Pancreas (tissue), 10 donors: ENCODE data around the gene TSSC4. TPM values are rescaled to one million over a fixed set of nuclear protein-coding genes. Genes with fewer than 3 reads are reported as not detected.

Experiments used
- ATAC-seq, 4 donors: fragments of 200-7000 bp; cut with Tn5 transposase; one replicate each; pipeline versions ENCODE4 v1.8.0 to v1.9.1; 2020; ENCODE audit warnings: mild to moderate bottlenecking in 4 of 4, moderate library complexity in 4 of 4
- DNase-seq, 6 donors: peaks; one replicate each; pipeline ENCODE4 v3.0.0-alpha.2; 2020
- FAIRE-seq: peaks from 2 replicates; lab custom pipeline; 2012; peaks lifted over from hg19 to GRCh38; lab: Jason Lieb, UNC
- H3K27ac ChIP-seq, 4 donors: fragments of 200-600 bp; sonication (generic); 1 replicate in 3 of 4; 2 replicates in 1 of 4; pipeline versions ENCODE4 v1.5.0 to v1.8.0; 2020
- H3K27me3 ChIP-seq, 4 donors: fragments of 200-600 bp; one replicate each; pipeline ENCODE4 v1.8.0; 2021
- H3K36me3 ChIP-seq, 3 donors: fragments of 200-600 bp; sonication (generic) in 1 of 3; one replicate each; pipeline versions ENCODE4 v1.5.0 to v1.8.0; 2020 to 2021
- H3K4me1 ChIP-seq, 3 donors: fragments of 200-600 bp; one replicate each; pipeline ENCODE4 v1.8.0; 2021
- H3K4me3 ChIP-seq, 4 donors: fragments of 200-600 bp; sonication (generic) in 2 of 4; one replicate each; pipeline versions ENCODE4 v1.5.0 to v1.8.0; 2020 to 2021
- H3K9me3 ChIP-seq, 4 donors: fragments of 200-600 bp; one replicate each; pipeline ENCODE4 v1.8.0; 2021
- CTCF ChIP-seq, 4 donors: fragments of 200-600 bp; sonication (generic) in 3 of 4; IDR thresholded peaks; one replicate each; pipeline versions ENCODE4 v1.5.0 to v1.8.0; 2021; ENCODE audit warnings: antibody characterized with exemption in 4 of 4
- WGBS, 2 donors: extraction: QIAGEN DNeasy Blood & Tissue Kit; methylation state at CpG; one replicate each; pipeline ENCODE4 v1.1.7; 2013; 5-methylcytosine and 5-hydroxymethylcytosine counted together
- intact Hi-C, 3 donors: fragments of 100-400 bp; cut with DNase I; formaldehyde crosslinking; loops; one replicate each; pipeline versions ENCODE4 v1.11.1 to v1.14.2; 2022
- polyA plus RNA-seq, 2 donors: library from polyadenylated mRNA; stranded (reverse); fragments of 200-250 nt; gene quantifications; one replicate each; pipeline ENCODE4 v1.2.3, GENCODE V29; 2013
- total RNA-seq, 6 donors: library from RNA; stranded (reverse); fragmentation: NEBNext Ultra II Directional in 4 of 6; extraction: Animal tissue kit (Norgen Biotek cat#: 25700) in 4 of 6; gene quantifications; one replicate each; pipeline versions ENCODE4 v1.2.1 to v1.2.4, GENCODE V29; 2021 to 2023
- donor health status: healthy with polysubstance abuse.
- donor health status: DM: no; HTN: no; CAD: no; lungs with moderate emphysema.
- donor health status: DM: no; HTN: no; CAD: no.
- donor health status: control.
- donor health status: control.
- donor health status: Bipolar disorder and iron deficiency.
- donor health status: DM: yes; HTN: yes; CAD: no.
- donor health status: DM: no; HTN: no; CAD: no.
- donor health status: DM: no; HTN: no; CAD: no.
- donor health status: DM: yes; HTN: yes; CAD: no.

Gene TSSC4
- total and polyA plus RNA-seq, 8 donors: 16.8 to 60.0 (median 22.1) TPM

GRCh38 chr11:2392241-2392959 is 8.2 kb upstream of the TSSC4 start:
- intact Hi-C loops: no loop called here
- Histone ChIP-seq H3K27me3 (no peaks in the 10 kb centered on the region), H3K4me1 (peaks cover 0 to 6% (median 6%) of the 10 kb centered on the region in 3 donors), H3K4me3 (no peak overlapping the region), H3K36me3 (peaks cover 0 to 51% (median 27%) of the 10 kb centered on the region in 3 donors), H3K27ac (no peak overlapping the region), H3K9me3 (no peaks in the 10 kb centered on the region)
- no peak for TF ChIP-seq CTCF (IDR thresholded peaks at IDR 0.05)
- no peak for FAIRE-seq
- WGBS, 2 donors: 88% methylated on average over 24 to 26 of the region's 26 CpGs
- DNase-seq: peak in 2 of 6 donors; percentile 26 to 82
- ATAC-seq: no peak

GRCh38 chr11:2393111-2393868 is 7.3 kb upstream of the TSSC4 start:
- Histone ChIP-seq H3K36me3 (peaks cover 0 to 51% (median 27%) of the 10 kb centered on the region in 3 donors), H3K27ac (no peak overlapping the region), H3K4me3 (no peak overlapping the region), H3K9me3 (no peaks in the 10 kb centered on the region), H3K4me1 (peaks cover 0 to 6% (median 6%) of the 10 kb centered on the region in 3 donors), H3K27me3 (no peaks in the 10 kb centered on the region)
- DNase-seq (peak in 2 of 6 donors; percentile 36 to 76), ATAC-seq (no peak), FAIRE-seq (no peak)
- 92% methylated on average over 27 of the region's 27 CpGs for WGBS, 2 donors
- intact Hi-C loops: no loop called here
- no peak for TF ChIP-seq CTCF (IDR thresholded peaks at IDR 0.05)

- ATAC-seq (no peak), DNase-seq (peak in 2 of 6 donors; percentile 28 to 48), FAIRE-seq (no peak)
- Histone ChIP-seq H3K4me1 (peaks cover 2 to 11% (median 5%) of the 10 kb centered on the region in 3 donors), H3K9me3 (no peaks in the 10 kb centered on the region), H3K36me3 (peaks cover 0 to 51% (median 27%) of the 10 kb centered on the region in 3 donors), H3K27me3 (no peaks in the 10 kb centered on the region), H3K27ac (no peak overlapping the region), H3K4me3 (no peak overlapping the region)
- TF ChIP-seq CTCF (IDR thresholded peaks at IDR 0.05): no peak
- 83 to 89% methylated on average over 30 to 34 of the region's 34 CpGs for WGBS, 2 donors
- intact Hi-C loops: no loop called here
These were observed 6.4 kb upstream of the TSSC4 start for GRCh38 chr11:2393941-2394817.

GRCh38 chr11:2394818-2395105 is 5.8 kb upstream of the TSSC4 start:
- Histone ChIP-seq H3K4me3 (no peak overlapping the region), H3K27me3 (no peaks in the 10 kb centered on the region), H3K9me3 (no peaks in the 10 kb centered on the region), H3K4me1 (peaks cover 0 to 9% (median 8%) of the 10 kb centered on the region in 3 donors), H3K27ac (no peak overlapping the region), H3K36me3 (peaks cover 0 to 51% (median 27%) of the 10 kb centered on the region in 3 donors)
- no peak for TF ChIP-seq CTCF (IDR thresholded peaks at IDR 0.05)
- ATAC-seq (no peak), DNase-seq (peak in 2 of 6 donors; percentile 39 to 67), FAIRE-seq (no peak)
- intact Hi-C loops: no loop called here
- 78 to 89% methylated on average over 8 of the region's 8 CpGs for WGBS, 2 donors
